AG10803 (cell line): ENCODE data around the gene ABRACL.

Source experiments
- DNase-seq: peaks from one replicate; pipeline ENCODE4 v3.0.0; 2010; ENCODE audit warnings: low read depth
- H3K4me3 ChIP-seq: 2 replicates; pipeline ENCODE4 v1.5.1; 2011; ENCODE audit warnings: mild to moderate bottlenecking, low read length, control low read depth
- TF ChIP-seq, protein P1 (sequence below): conservative IDR thresholded peaks from 2 replicates; pipeline ENCODE4 v1.5.1; 2011; ENCODE audit warnings: mild to moderate bottlenecking, low read length, control low read depth, inconsistent platforms

ABRACL gene

GRCh38 chr6:138999949-139000725 lies 28.4 kb upstream of the ABRACL start:
- no peak overlapping the region for H3K4me3 ChIP-seq
- DNase-seq: peak; percentile 50
- TF ChIP-seq, protein P1, sequence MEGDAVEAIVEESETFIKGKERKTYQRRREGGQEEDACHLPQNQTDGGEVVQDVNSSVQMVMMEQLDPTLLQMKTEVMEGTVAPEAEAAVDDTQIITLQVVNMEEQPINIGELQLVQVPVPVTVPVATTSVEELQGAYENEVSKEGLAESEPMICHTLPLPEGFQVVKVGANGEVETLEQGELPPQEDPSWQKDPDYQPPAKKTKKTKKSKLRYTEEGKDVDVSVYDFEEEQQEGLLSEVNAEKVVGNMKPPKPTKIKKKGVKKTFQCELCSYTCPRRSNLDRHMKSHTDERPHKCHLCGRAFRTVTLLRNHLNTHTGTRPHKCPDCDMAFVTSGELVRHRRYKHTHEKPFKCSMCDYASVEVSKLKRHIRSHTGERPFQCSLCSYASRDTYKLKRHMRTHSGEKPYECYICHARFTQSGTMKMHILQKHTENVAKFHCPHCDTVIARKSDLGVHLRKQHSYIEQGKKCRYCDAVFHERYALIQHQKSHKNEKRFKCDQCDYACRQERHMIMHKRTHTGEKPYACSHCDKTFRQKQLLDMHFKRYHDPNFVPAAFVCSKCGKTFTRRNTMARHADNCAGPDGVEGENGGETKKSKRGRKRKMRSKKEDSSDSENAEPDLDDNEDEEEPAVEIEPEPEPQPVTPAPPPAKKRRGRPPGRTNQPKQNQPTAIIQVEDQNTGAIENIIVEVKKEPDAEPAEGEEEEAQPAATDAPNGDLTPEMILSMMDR: no peak

DNA sequence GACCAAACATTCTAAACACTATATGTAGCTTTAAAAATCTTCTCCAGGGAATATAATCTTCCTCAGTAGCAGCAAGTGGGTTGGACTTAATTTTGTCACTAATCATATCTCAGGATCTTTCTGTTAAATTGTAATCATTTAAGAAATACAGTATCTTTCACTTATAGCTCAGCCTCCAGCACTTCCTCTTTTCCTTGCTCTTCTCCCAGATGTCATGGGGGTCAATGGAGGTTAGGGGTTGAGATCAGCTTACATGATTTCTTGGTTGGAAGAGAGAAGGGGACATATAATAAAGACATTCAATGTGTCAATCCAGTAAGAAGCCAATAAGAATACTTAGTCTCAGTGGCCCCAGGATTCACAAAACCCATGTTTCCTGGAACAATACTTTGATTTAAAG lies 24.8 kb upstream of the ABRACL start:
- H3K4me3 ChIP-seq: no peak overlapping the region
- DNase-seq: no peak
- TF ChIP-seq, protein P1: no peak

DNA sequence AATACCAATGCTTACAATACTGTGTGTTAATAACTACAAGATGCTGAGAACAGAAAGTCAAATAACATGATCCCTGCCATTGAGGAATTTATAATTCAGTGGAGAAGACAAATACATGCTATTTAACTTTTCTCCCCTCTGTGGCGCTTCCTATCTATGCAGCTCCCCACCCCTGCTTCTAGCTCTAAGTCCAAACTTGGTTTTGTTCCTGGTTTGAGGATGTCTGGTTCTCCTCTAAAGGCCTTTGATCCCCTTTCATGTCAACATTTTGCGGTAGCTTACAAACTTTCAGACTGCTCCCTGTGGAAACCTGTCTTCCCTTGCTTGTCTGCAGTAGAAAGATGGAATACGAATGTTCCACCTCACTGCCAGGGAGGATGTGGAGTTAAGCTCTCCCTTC lies 22.1 kb upstream of the ABRACL start:
- H3K4me3 ChIP-seq: no peak overlapping the region
- TF ChIP-seq, protein P1: no peak
- no peak for DNase-seq

- DNase-seq: no peak
- TF ChIP-seq, protein P1: no peak
- H3K4me3 ChIP-seq: no peak overlapping the region
Observed at GRCh38 chr6:139007428-139007827, 21.1 kb upstream of the ABRACL start.

GRCh38 chr6:139008117-139008516 lies 20.4 kb upstream of the ABRACL start:
- TF ChIP-seq, protein P1: no peak
- no peak overlapping the region for H3K4me3 ChIP-seq
- DNase-seq: no peak

DNA sequence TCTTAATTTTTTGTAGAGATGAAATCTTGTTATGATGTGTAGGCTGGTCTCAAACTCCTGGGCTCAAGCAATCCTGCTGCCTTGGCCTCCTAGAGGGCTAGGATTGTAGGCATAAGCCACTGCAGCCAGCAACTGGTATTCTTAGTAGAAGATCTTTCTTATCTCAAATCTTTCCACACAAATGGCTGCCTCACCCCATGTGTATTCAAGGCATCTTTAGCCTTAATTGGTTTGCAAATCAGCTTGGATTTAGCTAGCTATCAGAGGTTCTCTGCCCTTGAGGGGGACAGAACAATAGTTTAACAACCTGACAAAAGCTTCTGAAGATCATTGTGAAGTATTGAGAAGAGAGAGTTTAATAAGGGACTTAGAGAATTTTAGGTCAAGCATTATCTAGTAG lies 17.9 kb upstream of the ABRACL start:
- TF ChIP-seq, protein P1: no peak
- no peak for DNase-seq
- H3K4me3 ChIP-seq: no peak overlapping the region

DNA sequence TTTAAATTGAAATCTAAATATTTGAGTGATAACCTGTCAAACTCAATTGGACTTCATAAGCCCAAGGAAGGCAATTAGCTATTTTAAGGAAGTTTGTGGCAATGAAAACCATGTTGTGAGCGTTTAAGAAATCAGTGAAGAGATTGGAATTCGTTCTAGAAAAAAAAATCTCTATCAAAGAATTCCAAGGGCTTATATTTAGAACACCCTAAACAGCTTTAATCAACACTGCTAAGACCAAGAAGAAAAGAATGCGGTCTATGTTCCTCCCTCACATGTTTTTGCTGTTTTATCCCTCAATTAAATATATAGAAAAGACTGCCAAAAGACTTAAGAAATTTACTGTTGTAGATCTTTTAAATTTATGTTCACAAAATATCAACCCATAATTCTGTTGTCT lies 16.6 kb upstream of the ABRACL start:
- TF ChIP-seq, protein P1: no peak
- no peak for DNase-seq

More for the DNA sequence above, 16.6 kb upstream of the ABRACL start:
- no peak overlapping the region for H3K4me3 ChIP-seq
